Tibial nerve (tissue), 4 donors: Measurements from ENCODE around the gene SMARCAL1.

Experiments
- EP300 ChIP-seq, 2 donors: sonication (generic); formaldehyde crosslinking; IDR thresholded peaks; one replicate each; pipeline ENCODE4 v1.6.1; 2017; ENCODE audit warnings: antibody characterized with exemption in 2 of 2, mild to moderate bottlenecking in 1 of 2
- POLR2A ChIP-seq, 2 donors: fragments of 450-650 bp; IDR thresholded peaks; one replicate each; pipeline ENCODE4 v1.6.1; 2017; ENCODE audit warnings: antibody characterized with exemption in 2 of 2, mild to moderate bottlenecking in 2 of 2, moderate library complexity in 2 of 2
- TF ChIP-seq, protein P1 (sequence below), 5 experiments: fragments of 200-600 bp in 3 of 5; fragments of 450-650 bp in 2 of 5; sonication (generic) in 3 of 5; IDR thresholded peaks; one replicate each; pipeline ENCODE4 v1.5.1; 2016 to 2019; ENCODE audit warnings: antibody characterized with exemption in 5 of 5, mild to moderate bottlenecking in 3 of 5, moderate library complexity in 2 of 5

DNA sequence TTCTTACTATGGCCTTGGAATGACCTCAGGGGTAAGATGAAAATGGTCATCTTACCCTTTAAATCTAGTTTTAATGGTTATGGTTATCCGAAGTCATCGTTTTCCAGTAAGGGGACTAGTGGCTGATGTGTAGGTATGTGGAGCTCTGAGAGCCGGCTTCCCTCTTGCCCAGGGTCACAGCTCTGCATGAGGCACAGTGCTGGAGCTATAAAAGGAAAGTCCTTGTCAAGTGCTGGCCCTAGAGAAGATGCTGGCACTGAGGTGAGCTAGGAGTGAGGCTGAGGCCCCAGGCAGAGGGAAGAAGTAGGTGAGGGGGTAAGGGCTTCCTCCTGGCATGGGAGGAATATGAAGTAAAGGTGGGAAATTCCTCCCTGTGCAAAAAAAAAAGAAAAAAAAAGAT is 35.0 kb downstream of the SMARCAL1 start:
- TF ChIP-seq, protein P1, sequence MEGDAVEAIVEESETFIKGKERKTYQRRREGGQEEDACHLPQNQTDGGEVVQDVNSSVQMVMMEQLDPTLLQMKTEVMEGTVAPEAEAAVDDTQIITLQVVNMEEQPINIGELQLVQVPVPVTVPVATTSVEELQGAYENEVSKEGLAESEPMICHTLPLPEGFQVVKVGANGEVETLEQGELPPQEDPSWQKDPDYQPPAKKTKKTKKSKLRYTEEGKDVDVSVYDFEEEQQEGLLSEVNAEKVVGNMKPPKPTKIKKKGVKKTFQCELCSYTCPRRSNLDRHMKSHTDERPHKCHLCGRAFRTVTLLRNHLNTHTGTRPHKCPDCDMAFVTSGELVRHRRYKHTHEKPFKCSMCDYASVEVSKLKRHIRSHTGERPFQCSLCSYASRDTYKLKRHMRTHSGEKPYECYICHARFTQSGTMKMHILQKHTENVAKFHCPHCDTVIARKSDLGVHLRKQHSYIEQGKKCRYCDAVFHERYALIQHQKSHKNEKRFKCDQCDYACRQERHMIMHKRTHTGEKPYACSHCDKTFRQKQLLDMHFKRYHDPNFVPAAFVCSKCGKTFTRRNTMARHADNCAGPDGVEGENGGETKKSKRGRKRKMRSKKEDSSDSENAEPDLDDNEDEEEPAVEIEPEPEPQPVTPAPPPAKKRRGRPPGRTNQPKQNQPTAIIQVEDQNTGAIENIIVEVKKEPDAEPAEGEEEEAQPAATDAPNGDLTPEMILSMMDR (IDR thresholded peaks at IDR 0.05): no peak
- TF ChIP-seq POLR2A (IDR thresholded peaks at IDR 0.05): no peak
- TF ChIP-seq EP300 (IDR thresholded peaks at IDR 0.05): no peak
